ENCODE measurements around the gene IL1RL2.

IL1RL2 gene

DNA sequence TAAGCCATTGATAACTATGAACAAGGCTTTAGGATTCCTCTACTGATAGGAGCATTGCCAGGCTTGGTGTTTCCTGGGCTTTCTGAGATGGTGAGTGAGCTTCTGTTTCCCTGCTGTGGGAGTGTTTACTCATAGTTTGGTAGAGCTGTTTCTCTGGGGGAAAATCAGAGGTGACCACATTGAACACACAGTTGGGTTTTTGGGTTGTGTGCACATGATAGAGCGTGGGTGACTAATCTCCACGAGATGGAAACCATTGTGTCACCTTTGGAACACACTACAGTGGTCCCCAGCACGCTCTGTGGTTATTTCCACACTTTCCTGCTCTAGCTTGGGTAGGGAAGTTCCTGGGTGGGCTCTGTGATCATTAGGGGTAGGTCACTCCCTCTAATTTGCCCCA, 38.9 kb upstream of the IL1RL2 start:
- Histone ChIP-seq H3K4me3 (peak overlapping the region; percentile 3), H3K27ac (peak overlapping the region in 1 of 2 donors; percentile 35)
- TF ChIP-seq, protein P1, sequence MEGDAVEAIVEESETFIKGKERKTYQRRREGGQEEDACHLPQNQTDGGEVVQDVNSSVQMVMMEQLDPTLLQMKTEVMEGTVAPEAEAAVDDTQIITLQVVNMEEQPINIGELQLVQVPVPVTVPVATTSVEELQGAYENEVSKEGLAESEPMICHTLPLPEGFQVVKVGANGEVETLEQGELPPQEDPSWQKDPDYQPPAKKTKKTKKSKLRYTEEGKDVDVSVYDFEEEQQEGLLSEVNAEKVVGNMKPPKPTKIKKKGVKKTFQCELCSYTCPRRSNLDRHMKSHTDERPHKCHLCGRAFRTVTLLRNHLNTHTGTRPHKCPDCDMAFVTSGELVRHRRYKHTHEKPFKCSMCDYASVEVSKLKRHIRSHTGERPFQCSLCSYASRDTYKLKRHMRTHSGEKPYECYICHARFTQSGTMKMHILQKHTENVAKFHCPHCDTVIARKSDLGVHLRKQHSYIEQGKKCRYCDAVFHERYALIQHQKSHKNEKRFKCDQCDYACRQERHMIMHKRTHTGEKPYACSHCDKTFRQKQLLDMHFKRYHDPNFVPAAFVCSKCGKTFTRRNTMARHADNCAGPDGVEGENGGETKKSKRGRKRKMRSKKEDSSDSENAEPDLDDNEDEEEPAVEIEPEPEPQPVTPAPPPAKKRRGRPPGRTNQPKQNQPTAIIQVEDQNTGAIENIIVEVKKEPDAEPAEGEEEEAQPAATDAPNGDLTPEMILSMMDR (IDR thresholded peaks at IDR 0.05) = no peak
- no peak for DNase-seq (ENCODE audit: low spot score)

DNA sequence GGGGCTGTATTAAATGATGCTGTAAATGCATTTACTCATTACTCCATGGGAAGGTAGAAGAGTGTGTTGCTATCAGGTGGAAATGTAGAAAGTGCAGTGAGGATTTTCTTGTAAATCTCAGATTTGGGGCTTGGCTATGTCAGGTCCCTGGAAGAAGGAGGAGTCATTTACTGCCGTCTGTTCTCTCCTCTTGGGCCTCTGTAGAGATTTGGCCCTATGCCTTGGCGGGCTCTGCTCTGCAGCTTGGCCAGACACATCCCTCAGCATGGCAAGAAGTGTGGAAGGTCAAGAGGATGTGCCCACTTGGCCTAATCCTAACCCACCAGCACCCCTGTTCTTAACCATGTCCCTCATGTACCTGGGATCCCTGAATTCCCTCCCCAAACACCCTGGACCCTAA, 37.6 kb upstream of the IL1RL2 start:
- no peak overlapping the region for H3K27ac ChIP-seq
- H3K4me3 ChIP-seq = no peak overlapping the region
- TF ChIP-seq, protein P1 (IDR thresholded peaks at IDR 0.05) = no peak
- no peak for DNase-seq (ENCODE audit: low spot score)

DNA sequence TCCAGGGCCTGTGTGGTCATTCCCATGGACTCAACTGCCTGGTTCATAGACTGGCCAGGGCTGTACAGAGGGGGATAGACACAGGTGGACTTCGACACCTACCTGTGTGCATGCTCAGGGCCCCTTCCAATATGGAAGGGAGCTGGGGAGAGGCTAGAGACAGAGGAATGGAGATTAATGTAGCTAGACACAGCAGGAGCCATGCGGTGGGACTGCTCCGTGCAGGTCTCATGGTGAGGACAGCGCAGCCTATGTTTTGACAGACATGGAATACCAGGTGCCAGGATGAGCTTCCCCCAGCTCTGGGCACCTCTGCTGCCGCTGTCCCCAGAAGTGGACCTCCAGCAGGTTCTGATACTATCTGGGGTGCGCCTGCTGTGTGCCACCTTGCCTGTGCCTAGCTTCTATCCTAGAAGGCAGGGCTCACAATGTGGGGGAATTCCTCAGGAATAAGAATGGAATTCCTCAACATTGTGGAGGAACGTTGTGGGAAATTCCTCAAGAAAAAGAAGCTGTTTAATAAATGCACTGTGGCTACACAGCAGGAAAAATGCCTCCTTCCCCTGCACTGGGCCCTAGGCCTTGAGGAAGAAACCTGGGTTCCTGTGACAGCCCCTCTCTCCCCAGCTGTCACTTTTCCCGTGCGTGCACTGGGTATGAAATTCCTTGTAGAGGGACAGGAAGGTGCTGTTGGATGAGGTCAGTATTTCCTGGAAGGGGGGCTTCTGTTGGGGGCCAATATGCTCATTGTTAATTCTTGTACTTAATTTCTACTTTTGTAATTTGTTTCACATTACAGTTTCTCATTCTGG, 37.0 kb upstream of the IL1RL2 start:
- TF ChIP-seq, protein P1 (IDR thresholded peaks at IDR 0.05) = no peak
- Histone ChIP-seq H3K4me3 (no peak overlapping the region), H3K27ac (no peak overlapping the region)
- DNase-seq (ENCODE audit: low spot score) = no peak

DNA sequence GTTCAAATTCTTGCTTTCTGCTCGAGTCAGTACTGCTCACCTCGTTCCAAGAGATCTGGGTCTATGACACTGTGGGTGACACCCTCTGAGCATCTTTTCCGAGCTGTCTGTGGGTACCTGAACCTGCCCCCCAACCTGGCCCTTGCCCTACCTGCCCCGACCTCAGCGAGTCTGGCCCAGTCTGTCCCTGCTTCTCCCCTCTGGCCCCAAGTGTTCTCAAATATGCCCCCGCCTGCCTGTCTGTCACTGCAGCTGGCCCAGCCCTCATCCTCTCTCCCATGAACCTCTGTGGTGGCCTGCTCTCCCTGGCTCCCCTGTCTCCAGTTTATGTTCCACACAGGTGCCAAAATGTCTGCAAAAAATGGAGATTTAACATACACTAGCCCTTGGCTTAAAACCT, 32.5 kb upstream of the IL1RL2 start:
- DNase-seq (ENCODE audit: low spot score) = no peak
- TF ChIP-seq, protein P1 (IDR thresholded peaks at IDR 0.05) = no peak
- Histone ChIP-seq H3K4me3 (no peak overlapping the region), H3K27ac (peak overlapping the region in 1 of 2 donors; percentile 79)

DNA sequence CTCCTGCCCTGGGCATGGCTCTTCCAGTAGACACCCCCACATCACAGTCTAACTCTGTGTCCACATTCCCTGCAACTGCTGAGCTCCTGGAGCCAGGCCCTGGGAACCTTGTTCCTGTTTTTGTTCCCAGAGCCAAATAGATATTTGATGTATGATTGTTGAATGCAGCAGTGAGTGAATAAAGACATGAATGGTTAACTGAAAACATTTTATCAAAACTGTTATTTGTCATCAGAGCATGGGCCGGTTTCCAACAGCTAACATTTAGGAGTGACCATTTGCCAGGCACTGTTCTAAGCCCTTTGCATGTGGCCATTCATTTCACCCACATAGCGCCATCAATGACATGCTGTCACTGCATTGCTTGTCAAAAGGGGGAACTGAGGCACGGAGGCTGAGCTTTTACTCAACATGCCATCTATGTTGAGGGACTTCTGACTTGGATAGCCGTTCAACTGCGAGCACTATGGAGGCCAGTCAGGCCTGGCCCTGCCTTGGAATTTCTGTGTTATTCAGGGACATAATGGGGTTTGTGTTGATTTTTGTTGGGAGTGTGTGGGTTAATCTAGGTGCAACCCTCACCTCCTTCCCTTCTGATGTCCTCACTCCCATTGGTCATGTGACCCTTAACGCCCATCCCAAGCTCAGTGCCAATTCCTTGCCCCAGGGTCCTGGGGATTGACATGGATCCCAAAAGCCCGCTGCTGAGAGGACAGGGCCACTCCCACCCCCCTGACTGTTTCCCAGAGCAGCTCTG, 31.7 kb upstream of the IL1RL2 start:
- Histone ChIP-seq H3K4me3 (peak overlapping the region; percentile 8), H3K27ac (peak overlapping the region; percentile 35 to 79)
- DNase-seq (ENCODE audit: low spot score) = no peak
- TF ChIP-seq, protein P1 (IDR thresholded peaks at IDR 0.05) = no peak

DNA sequence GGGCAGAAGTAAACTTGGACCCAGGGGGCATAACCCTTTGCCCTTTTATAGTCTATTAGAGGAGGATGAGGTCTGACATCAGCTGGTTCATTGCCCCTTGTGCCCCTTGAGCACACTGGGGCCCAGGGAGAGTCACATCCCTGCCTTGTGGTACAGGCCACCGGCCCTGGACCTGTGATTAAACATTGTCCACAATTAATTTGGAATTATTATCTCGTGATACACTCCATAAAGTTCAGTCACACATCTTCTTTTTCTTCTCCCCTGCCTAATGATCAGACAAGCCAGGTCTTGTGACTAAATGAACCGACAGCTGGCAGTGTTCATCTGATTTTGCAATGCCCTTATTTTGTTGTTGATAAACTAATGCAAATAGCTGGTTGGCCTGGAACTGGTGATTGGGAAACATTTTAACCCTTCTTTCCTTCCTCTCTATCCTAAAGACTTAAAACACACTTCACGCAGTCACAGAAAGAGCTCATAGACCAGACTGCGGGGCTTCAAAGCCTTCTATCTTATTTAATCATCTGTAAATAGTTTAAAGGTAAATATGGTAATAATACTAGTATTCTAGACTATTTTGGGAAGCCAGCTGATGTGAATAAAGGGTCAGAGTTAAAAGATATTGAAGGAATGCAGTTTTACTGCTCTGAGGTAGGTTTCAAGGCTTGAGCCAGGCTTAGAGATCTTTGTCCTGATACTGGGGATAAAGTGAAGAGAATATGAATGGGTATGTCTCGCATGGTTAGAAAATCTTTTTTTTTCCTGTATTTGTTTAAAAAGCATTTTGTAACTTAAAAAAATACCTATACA, 30.9 kb upstream of the IL1RL2 start:
- TF ChIP-seq, protein P1 (IDR thresholded peaks at IDR 0.05) = no peak
- Histone ChIP-seq H3K27ac (peak overlapping the region; percentile 35 to 79), H3K4me3 (peak overlapping the region; percentile 8)
- DNase-seq (ENCODE audit: low spot score) = no peak
